MM.1S (cell line): ENCODE data around the gene METTL21C.

Source experiments
- DNase-seq: peaks from one replicate; pipeline ENCODE4 v3.0.0-alpha.2; 2015
- H2AFZ ChIP-seq: fragments of 300-600 bp; sonication (generic); 2 replicates; pipeline ENCODE4 v1.6.0; 2016; ENCODE audit warnings: antibody characterized with exemption, low read length
- H3F3A ChIP-seq: fragments of 300-600 bp; sonication (generic); 2 replicates; pipeline ENCODE4 v1.6.1; 2016; ENCODE audit warnings: mild to moderate bottlenecking, antibody characterized with exemption, low read length, moderate library complexity, mixed read lengths; ENCODE audit not compliant: insufficient read depth
- H3K27ac ChIP-seq: fragments of 300-600 bp; sonication (generic); 2 replicates; pipeline ENCODE4 v1.5.1; 2016; ENCODE audit warnings: mild to moderate bottlenecking, low read length
- H3K27me3 ChIP-seq: fragments of 300-600 bp; sonication (generic); replicated peaks from 2 replicates; pipeline ENCODE4 v1.6.0; 2016; ENCODE audit warnings: low read length; ENCODE audit not compliant: insufficient read depth
- H3K36me3 ChIP-seq: fragments of 300-600 bp; sonication (generic); replicated peaks from 2 replicates; pipeline ENCODE4 v1.6.1; 2016; ENCODE audit warnings: mild to moderate bottlenecking, low read length, mixed read lengths; ENCODE audit not compliant: insufficient read depth
- H3K4me1 ChIP-seq: fragments of 300-600 bp; sonication (generic); 2 replicates; pipeline ENCODE4 v1.6.1; 2016; ENCODE audit warnings: low read length, mixed read lengths
- H3K4me2 ChIP-seq: fragments of 300-600 bp; sonication (generic); 2 replicates; pipeline ENCODE4 v1.6.0; 2016; ENCODE audit warnings: low read depth, low read length
- H3K4me3 ChIP-seq: fragments of 300-600 bp; sonication (generic); 2 replicates; pipeline ENCODE4 v1.5.1; 2016; ENCODE audit warnings: low read length, mixed read lengths
- H3K79me2 ChIP-seq: fragments of 300-600 bp; sonication (generic); 2 replicates; pipeline ENCODE4 v1.6.1; 2016; ENCODE audit warnings: mixed run types, low read length, mixed read lengths
- H3K9ac ChIP-seq: fragments of 300-600 bp; sonication (generic); 2 replicates; pipeline ENCODE4 v1.6.1; 2016; ENCODE audit warnings: low read length, mixed read lengths
- H3K9me2 ChIP-seq: fragments of 300-600 bp; sonication (generic); replicated peaks from 2 replicates; pipeline ENCODE4 v1.6.1; 2016; ENCODE audit warnings: mild to moderate bottlenecking, low read length, mixed read lengths; ENCODE audit not compliant: insufficient read depth
- H3K9me3 ChIP-seq: fragments of 300-600 bp; sonication (generic); replicated peaks from 2 replicates; pipeline ENCODE4 v1.6.1; 2016; ENCODE audit warnings: mild to moderate bottlenecking, low read length, mixed read lengths; ENCODE audit not compliant: insufficient read depth
- H4K20me1 ChIP-seq: fragments of 300-600 bp; sonication (generic); 2 replicates; pipeline ENCODE4 v1.6.1; 2016; ENCODE audit warnings: mild to moderate bottlenecking, low read length, moderate library complexity, mixed read lengths; ENCODE audit not compliant: insufficient read depth
- EZH2 ChIP-seq: fragments of 300-600 bp; sonication (generic); optimal IDR thresholded peaks from 2 replicates; pipeline ENCODE3; 2017; ENCODE audit warnings: low read depth, mild to moderate bottlenecking, antibody characterized with exemption, low read length, mixed read lengths
- EZH2phosphoT487 ChIP-seq: fragments of 300-600 bp; sonication (generic); IDR thresholded peaks from 2 replicates; pipeline ENCODE4 v1.6.1; 2018; ENCODE audit warnings: antibody characterized with exemption, low read length
- TF ChIP-seq, protein P1 (sequence below): fragments of 300-600 bp; sonication (generic); IDR thresholded peaks from 2 replicates; pipeline ENCODE4 v1.5.1; 2016; ENCODE audit warnings: antibody characterized with exemption, low read length, mixed read lengths

METTL21C gene

DNA sequence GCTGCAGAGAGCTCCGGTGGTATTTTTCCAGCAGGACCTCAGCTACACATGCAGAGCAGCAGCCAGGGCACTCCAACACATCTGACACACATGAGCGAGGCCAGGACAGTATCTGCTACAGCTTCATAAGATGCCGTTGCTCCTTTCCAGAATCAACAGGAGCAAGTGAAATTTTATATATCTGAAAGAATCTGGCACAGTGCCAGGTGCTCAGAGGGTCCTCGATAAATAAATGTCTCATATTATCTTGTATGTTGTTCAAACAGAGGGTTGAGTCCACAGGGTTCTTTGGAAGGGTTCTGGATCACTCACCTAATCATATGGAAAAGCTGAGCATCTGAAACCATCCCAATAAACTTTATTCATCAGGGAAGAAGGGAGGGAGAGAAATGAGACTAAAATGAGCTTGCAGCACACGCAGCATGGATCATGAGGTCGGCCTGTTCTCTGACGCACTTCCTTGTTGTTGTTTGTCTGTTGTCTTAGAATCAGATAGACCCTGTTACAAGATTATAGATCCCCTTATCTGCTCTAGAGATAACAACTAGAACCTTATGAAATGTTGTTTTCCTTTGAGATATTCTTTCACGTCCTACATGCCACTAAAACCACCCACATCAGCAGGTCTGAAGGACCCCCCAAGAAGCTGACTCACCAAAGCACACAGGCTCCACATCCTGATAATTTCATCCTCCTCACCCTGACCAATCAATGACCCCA, 3.2 kb upstream of the METTL21C start:
- no peaks in the 10 kb centered on the region for H3F3A ChIP-seq
- no peak for TF ChIP-seq EZH2phosphoT487
- TF ChIP-seq, protein P1, sequence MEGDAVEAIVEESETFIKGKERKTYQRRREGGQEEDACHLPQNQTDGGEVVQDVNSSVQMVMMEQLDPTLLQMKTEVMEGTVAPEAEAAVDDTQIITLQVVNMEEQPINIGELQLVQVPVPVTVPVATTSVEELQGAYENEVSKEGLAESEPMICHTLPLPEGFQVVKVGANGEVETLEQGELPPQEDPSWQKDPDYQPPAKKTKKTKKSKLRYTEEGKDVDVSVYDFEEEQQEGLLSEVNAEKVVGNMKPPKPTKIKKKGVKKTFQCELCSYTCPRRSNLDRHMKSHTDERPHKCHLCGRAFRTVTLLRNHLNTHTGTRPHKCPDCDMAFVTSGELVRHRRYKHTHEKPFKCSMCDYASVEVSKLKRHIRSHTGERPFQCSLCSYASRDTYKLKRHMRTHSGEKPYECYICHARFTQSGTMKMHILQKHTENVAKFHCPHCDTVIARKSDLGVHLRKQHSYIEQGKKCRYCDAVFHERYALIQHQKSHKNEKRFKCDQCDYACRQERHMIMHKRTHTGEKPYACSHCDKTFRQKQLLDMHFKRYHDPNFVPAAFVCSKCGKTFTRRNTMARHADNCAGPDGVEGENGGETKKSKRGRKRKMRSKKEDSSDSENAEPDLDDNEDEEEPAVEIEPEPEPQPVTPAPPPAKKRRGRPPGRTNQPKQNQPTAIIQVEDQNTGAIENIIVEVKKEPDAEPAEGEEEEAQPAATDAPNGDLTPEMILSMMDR: no peak
- TF ChIP-seq EZH2: no peak
- no peaks in the 10 kb centered on the region for H3K9me3 ChIP-seq
- H3K4me2 ChIP-seq: no peak overlapping the region
- H2AFZ ChIP-seq: no peak overlapping the region
- no peak overlapping the region for H3K27ac ChIP-seq
- H3K4me3 ChIP-seq: no peak overlapping the region
- no peaks in the 10 kb centered on the region for H3K27me3 ChIP-seq
- H3K36me3 ChIP-seq: no peaks in the 10 kb centered on the region
- no peak overlapping the region for H3K9ac ChIP-seq
- DNase-seq: no peak
- H3K79me2 ChIP-seq: no peaks in the 10 kb centered on the region
- H4K20me1 ChIP-seq: no peaks in the 10 kb centered on the region
- no peaks in the 10 kb centered on the region for H3K9me2 ChIP-seq
- H3K4me1 ChIP-seq: no peaks in the 10 kb centered on the region

DNA sequence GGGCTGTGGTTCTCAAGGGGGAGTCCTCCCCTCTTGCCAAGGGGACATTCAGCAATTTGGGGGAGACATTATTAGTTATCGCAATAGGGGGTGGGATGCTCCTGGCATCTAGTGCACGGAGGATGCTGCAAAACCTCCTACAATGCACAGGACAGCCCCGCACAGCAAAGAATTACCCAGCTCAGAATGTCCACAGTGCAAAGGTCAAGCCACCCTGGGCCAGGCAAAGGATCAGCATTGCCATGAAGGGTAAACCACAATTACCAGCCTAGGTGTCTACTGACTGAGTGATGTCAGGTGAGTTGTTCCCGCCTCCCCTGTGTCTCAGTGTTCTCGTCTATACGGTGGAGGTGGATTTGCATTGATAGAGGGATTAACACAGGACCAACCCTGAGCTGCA, 2.4 kb upstream of the METTL21C start:
- Histone ChIP-seq H3K27ac (no peak overlapping the region), H3K4me1 (no peaks in the 10 kb centered on the region), H4K20me1 (no peaks in the 10 kb centered on the region), H2AFZ (no peak overlapping the region), H3K4me2 (no peak overlapping the region), H3K4me3 (no peak overlapping the region), H3K27me3 (no peaks in the 10 kb centered on the region), H3K79me2 (no peaks in the 10 kb centered on the region), H3K9ac (no peak overlapping the region), H3K36me3 (no peaks in the 10 kb centered on the region), H3K9me3 (no peaks in the 10 kb centered on the region), H3F3A (no peaks in the 10 kb centered on the region), H3K9me2 (no peaks in the 10 kb centered on the region)
- DNase-seq: no peak
- no peak for TF ChIP-seq EZH2phosphoT487
- TF ChIP-seq EZH2: no peak
- TF ChIP-seq, protein P1: no peak

DNA sequence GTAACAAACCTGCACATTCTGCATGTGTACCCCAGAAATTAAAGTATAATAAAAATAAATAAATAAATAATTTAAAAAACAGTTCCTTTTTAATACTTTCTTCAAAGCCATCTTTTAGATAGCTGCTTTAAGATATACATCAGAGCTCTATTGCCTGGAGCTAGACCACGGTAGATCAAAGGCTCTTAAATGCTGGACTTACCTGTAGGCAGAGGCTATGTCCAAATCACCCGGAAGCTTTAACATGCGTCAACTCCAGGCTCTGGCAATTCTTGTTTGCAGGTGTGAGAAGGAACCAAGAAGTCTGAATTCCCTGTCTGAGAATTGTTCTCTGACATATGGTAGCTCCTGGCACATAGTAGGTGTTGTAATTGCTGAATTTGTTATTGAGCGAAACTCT, 1.6 kb upstream of the METTL21C start:
- Histone ChIP-seq H3K79me2 (no peaks in the 10 kb centered on the region), H3K9me3 (no peaks in the 10 kb centered on the region), H3K4me2 (no peak overlapping the region), H3K27me3 (no peaks in the 10 kb centered on the region), H3K9me2 (no peaks in the 10 kb centered on the region), H3K4me3 (no peak overlapping the region), H3K27ac (no peak overlapping the region), H3F3A (no peaks in the 10 kb centered on the region), H3K9ac (no peak overlapping the region), H4K20me1 (no peaks in the 10 kb centered on the region), H3K36me3 (no peaks in the 10 kb centered on the region), H2AFZ (no peak overlapping the region), H3K4me1 (no peaks in the 10 kb centered on the region)
- TF ChIP-seq, protein P1: no peak
- no peak for TF ChIP-seq EZH2
- no peak for TF ChIP-seq EZH2phosphoT487
- no peak for DNase-seq
